COLO668 (cell line): ENCODE measurements around the gene EPHA1.
A peak's percentile ranks its signal among the peaks of the same experiment; 100 is the strongest.

Experiments used
- DNase-seq: peaks from one replicate; lab custom pipeline; 2025; ENCODE audit not compliant: unreplicated experiment; lab: John Stamatoyannopoulos, UW

The EPHA1 gene

DNA sequence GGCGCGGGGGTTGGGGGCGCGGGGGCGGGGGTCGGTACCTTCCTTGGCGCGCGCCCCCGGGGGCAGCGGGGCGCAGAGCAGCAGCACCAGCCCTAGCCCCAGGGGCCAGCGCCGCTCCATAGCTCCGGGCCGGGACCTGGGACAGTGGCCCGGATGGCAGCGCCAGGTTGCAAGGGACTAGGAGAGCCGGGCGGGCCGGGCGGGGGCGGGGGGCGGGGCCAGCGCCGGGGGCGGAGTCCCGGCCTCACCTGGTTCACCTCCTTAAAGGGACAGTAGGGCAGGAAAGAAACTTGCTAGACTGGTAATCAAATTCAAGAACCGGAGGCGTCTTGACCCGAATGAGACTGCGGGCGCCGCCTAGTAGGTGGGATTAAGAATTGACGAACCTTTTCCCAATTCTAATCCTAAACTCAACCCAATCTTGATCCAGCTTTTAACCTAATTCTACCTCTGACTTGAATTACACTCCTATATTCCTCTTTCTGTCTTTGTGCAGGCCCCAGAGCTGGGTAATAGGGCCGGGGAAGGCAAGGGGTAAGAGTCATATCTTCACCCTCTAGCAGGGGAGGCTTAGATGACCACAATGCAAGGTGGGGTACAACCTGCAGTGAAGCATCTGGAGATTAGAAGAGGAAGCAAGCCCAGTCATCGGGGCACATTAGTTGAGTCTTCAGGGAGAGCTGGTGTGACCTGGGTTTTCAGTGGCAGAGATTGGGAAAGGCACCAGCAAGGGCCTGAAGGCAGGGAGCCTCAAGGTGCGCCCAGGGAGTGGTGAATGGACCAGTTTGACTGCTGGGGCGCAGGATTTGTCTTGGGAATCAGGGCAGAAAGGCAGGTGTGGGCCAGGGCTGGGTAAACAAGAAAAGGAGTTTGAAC, at the start of gene EPHA1:
Gene EPHA1, minus strand, starts transcription at position 171 of the 876 bp plus-strand sequence. Its CDS starts 51 bp downstream, at position 120.
- DNase-seq: peak; percentile 26

DNA sequence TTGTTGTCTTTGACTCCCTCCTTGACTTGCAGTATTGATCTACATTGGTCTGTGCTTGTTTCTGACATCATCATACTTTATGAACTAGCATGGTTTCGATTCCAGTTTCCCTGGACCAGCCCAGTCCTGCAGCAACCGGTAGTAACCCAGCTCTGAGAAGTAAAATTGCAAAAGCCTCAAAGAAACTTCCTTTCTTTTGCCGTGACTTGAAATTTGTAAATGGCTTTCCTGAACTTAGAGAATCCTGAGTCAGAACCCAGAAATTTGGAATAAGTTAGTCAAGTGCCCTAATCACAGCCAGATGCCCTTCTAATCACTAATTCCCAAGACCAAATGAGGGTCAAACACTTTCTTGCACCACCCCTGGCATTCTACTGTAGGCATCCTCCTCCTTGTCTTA, 49.6 kb upstream of the EPHA1 start:
- DNase-seq: no peak

DNA sequence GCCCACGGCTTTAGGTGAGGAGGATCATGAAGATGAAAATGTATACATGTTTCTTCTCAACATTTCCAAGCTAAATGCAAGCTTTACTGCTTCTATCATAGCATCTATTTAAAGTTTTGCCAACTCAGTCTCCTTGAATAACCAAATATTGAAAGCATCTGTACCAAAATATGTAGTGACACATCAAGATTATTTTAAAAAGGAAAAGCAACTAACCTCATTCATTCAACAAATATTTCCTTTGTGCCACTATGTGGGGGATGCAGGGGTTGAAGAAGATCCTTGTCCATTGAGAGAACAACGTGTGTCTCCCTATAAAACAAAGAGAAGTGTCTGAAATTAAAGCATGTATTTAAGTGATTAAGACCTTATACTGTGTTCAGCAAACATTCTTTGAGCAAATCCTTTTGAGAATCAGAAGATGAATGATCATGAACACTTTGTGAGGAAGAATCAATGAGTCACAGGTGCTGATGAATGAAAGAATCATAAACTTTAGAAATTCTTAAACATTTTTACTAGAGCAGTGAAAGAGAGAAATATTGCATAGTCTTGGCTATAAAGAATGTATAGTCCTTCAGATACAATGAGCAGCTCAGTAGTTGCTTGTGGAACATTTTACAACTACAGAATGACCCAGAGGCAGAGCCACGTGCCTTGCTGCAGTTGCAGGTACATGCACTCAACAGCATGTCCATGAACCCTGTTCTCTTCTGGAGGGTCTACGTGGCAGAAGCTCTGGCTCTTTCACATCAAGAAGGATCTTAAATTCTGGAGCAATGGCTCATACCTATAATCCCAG, 48.5 kb upstream of the EPHA1 start:
- DNase-seq: no peak

DNA sequence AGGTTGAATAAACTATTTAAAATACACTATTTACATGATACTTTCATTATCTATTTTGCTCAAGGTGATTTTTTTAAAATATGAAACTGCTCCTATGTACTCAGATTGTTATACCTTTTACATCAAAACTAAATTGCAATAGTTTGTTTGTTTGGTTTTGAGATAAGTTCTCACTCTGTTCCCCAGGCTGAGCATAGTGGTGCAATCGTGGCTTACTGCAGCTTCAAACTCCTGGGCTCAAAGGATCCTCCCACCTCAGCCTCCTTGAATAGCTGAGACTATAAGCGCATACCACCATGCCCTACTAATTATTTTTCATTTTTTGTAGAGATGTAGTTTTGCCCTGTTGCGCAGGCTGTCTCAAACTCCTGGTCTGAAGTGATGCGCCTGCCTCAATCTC, 47.3 kb upstream of the EPHA1 start:
- DNase-seq: no peak

DNA sequence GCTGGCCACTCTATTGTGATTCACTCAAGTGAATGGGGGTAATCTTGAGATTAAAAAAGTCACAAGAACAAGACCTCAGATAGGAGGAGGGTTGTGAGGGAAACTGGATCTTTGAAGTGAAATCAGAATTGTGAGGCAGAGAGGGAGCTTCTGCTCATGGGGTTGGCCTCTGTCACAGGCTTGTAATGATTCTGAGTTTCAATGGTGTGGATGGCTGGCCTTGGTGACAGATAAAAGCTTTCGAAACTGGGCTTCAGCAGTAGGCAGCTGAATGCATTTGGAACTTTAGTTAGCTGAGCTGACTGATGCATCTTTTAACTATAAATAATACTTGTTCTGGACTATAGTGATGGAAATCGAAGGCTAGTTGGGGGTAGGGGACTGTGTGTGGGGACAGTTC, 46.8 kb upstream of the EPHA1 start:
- DNase-seq: no peak

- DNase-seq: no peak
These were observed 45.5 kb upstream of the EPHA1 start for GRCh38 chr7:143454091-143454680.

- no peak for DNase-seq
These were observed 43.8 kb upstream of the EPHA1 start for GRCh38 chr7:143452495-143452894.

- DNase-seq: no peak
These were observed 43.1 kb upstream of the EPHA1 start for GRCh38 chr7:143451746-143452145.

DNA sequence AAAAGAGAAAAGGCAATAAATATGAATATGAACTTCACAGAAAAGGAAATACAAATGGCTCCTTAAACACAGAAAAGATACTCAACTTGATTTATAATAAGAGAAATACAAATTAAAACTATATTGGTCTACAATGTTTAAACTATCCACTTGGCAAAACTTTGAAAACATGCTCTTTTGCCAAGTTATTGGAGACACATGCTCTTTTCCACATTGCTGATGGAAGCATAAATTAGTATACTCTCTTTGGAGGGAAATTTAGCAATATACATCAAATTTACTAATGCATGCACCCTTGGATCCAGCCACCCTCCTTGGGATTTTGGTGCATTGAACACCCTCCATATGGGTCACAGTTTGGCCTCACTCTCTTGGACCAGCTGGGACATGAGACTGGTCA, 42.5 kb upstream of the EPHA1 start:
- no peak for DNase-seq

DNA sequence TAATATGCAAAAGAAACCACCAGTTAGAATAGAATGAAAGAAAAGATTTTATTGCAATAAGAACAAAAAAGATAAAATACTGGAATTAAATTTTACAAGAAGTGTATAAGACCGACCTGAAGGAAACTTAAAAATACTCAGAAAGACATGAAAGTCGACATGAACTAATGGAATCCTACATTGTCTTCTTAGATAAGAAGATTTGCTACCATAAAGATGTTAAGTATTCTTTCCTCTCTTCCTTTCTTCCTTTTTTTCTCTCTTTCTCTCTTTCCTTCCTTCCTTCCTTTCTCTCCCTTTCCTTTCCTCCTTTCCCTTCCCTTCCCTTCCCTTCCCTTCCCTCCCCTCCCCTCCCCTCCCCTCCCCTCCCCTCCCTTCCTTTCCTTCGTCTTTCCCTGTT, 41.1 kb upstream of the EPHA1 start:
- no peak for DNase-seq

GRCh38 chr7:143448429-143448828, 39.8 kb upstream of the EPHA1 start:
- DNase-seq: no peak

DNA sequence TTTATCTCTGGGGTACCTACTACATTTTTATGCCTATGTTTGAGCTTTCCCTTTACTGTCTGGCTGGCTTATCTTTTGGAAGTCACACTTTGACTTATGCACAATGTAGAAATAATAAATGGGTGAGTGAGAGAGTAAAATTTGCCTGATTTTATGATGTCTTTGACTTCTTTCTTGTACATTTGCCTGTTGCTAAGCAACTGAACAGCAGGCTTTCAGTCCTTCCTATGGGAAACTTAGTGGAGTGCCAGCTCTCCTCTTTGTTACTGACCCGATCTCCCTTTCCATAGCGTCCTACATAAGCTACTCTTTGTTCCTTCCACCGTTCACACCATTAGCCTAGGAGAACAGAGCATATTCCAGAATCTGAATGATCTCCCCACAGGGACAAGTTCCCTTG, 38.8 kb upstream of the EPHA1 start:
- no peak for DNase-seq

DNA sequence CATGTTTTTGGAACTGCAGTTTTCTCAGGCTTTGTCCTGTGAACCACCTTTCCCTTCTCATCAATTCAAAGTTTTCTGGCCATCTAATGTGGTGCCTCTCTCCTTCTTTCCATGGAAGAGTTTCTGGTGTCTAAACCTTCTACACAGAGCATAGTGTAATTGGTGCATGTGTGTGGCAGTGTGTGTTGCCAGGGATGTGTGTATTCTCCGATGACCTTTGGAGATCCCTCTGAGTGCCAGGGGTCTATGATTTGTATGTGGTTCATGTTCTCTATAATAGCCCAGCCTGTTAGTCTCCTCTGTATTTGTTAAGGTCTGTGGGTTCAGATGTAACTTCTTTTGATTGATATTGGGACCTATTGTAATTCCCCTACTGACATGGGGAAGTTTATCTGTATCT, 36.1 kb upstream of the EPHA1 start:
- DNase-seq: no peak

DNA sequence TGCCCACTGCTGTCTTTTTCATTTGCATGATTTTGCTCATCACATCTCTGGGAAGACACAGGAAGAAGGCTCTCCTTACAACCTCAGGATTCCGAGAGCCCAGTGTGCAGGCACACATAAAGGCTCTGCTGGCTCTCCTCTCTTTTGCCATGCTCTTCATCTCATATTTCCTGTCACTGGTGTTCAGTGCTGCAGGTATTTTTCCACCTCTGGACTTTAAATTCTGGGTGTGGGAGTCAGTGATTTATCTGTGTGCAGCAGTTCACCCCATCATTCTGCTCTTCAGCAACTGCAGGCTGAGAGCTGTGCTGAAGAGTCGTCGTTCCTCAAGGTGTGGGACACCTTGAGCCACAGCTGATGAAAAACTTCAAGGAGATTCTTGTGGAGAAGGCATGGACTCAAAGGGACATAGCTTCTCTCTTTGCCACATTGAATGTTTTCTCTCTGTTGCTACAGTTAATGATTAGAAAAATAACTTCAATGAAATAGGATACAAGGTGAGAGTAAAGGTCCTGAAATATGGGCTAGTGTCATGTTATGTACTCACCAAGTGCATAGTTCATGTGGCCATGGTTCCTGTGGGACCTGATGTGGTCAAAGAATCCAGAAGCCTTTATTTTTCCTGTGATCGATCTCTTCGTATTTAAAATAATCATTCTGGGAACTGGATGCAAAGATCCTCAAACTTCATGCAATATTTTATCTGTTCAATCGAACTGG, 35.6 kb upstream of the EPHA1 start:
- no peak for DNase-seq

- DNase-seq: no peak
These were observed 34.5 kb upstream of the EPHA1 start, which contains the start of gene TAS2R60 for GRCh38 chr7:143443153-143443552. TSS of gene TAS2R60 (plus strand) at chr7:143443453. CDS start at chr7:143443453, 0 bp downstream.

GRCh38 chr7:143439866-143440265, 31.2 kb upstream of the EPHA1 start:
- no peak for DNase-seq

DNA sequence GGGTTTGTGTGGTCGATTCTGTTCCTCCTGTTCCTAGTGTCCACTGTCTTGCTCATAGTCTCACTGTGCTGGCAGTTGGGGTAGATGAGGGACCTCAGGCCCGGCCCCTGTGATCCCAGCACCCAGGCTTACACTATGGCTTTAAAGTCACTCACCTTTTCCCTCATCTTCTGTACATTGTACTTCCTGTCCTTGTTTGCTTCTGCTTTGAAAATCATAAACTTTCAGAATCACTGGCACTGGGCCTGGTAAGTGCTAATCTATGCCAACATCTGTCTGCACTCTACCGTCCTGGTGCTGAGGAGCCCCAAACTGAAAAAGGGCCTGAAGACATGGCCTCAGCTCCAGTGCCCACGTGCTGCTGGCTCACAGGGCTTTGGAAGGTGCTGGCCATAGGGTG, 28.9 kb upstream of the EPHA1 start:
- no peak for DNase-seq

GRCh38 chr7:143436325-143436946, 27.8 kb upstream of the EPHA1 start:
- DNase-seq: no peak

DNA sequence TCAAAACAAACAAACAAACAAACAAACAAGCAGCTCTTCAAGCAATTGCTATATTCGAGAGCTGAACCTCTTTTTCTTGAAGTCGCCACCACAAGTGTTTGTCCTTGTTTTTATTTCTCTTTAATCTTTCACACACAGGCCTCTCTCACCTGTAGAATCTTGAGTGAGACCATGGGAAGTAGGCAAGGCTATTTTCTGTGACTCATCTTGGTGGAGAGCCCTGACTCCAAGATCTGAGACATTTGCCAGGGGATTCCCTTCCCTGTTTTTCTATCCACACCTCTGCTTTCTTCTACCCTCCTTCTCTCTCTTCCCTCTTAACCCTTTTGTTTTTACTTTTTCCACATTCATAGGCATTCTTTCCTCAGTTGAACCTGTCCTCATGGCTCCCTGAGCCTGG, 26.6 kb upstream of the EPHA1 start:
- DNase-seq: no peak

DNA sequence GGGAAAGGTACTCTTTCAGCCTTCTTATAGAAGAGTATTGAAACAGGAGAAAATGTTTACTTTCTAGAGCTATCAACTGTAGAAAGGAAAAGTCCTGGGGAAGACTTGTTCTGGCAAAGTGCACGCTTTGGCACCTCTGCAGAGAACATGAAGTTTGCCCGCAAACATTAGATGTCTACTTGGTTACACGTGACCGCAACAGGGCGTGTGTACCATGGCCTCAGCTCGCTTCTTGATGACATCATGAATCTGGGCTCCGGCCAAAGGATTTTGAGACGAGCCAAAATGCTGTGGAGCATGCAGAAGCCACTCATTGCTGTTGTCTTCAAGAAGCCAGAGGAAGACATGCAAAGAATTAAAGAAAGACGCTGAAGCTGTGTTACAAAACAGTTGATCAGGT, 26.0 kb upstream of the EPHA1 start:
- no peak for DNase-seq

DNA sequence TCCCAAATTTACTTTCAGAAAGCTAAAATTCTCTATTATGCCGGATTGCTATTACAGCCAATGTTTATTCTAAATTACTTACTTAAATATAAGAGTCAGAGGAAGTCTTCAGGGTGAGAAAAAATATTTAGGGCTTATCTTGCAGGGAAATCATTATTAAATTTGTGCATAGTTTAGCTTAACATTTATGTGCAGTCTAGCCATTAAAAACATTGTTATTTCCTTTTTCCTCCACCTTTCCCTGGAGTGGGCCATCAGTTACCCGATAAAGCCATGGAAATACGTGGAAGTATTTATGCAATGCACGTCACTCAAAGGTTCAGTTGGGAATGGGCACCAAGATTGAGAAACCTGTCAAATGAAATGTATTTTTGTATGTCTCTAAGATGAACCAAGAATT, 25.1 kb upstream of the EPHA1 start:
- no peak for DNase-seq
